GM18508 (cell line): ENCODE results near the gene SEC61A2.
"Not testable (repeated sequence)": the region's sequence is repeated elsewhere in the genome, so short reads cannot be mapped to it uniquely, and the experiment has no call there.

Experiments
- ATAC-seq: cut with Tn5 transposase; IDR thresholded peaks from one replicate; pipeline ENCODE4 v1.9.1; 2021; ENCODE audit warnings: moderate number of reproducible peaks; ENCODE audit not compliant: insufficient read depth, unreplicated experiment

The SEC61A2 gene

GRCh38 chr10:12156367-12157123 lies 27.1 kb downstream of the SEC61A2 start:
- no peak for ATAC-seq

- ATAC-seq = no peak
Observed at GRCh38 chr10:12158111-12158510, 28.6 kb downstream of the SEC61A2 start.

- ATAC-seq = no peak
Observed at GRCh38 chr10:12160664-12161063, 31.2 kb downstream of the SEC61A2 start.

- ATAC-seq = no peak
Observed at GRCh38 chr10:12162927-12163326, 33.5 kb downstream of the SEC61A2 start.

GRCh38 chr10:12164085-12164484 lies 34.6 kb downstream of the SEC61A2 start:
- ATAC-seq = no peak

GRCh38 chr10:12165036-12165435 lies 35.6 kb downstream of the SEC61A2 start:
- ATAC-seq = no peak

- ATAC-seq = no peak
Observed at GRCh38 chr10:12165999-12166775, 36.7 kb downstream of the SEC61A2 start.

GRCh38 chr10:12171512-12171911 lies 42.0 kb downstream of the SEC61A2 start:
- not testable (repeated sequence) for ATAC-seq

GRCh38 chr10:12177642-12178041 lies 48.2 kb downstream of the SEC61A2 start:
- ATAC-seq = no peak

- no peak for ATAC-seq
Observed at GRCh38 chr10:12179606-12180170, 50.2 kb downstream of the SEC61A2 start.

GRCh38 chr10:12180221-12180974 lies 50.9 kb downstream of the SEC61A2 start:
- ATAC-seq = no peak

- ATAC-seq = peak; percentile 63
Observed at GRCh38 chr10:12181065-12181775, 51.7 kb downstream of the SEC61A2 start.

- no peak for ATAC-seq
Observed at GRCh38 chr10:12184165-12184564, 54.7 kb downstream of the SEC61A2 start.

- no peak for ATAC-seq
Observed at GRCh38 chr10:12186323-12186722, 56.8 kb downstream of the SEC61A2 start.

GRCh38 chr10:12187321-12187905 lies 57.9 kb downstream of the SEC61A2 start:
- ATAC-seq = no peak

- ATAC-seq = no peak
Observed at GRCh38 chr10:12188656-12189055, 59.2 kb downstream of the SEC61A2 start.

- no peak for ATAC-seq
Observed at GRCh38 chr10:12189426-12189825, 59.9 kb downstream of the SEC61A2 start.

- ATAC-seq = no peak
Observed at GRCh38 chr10:12191715-12192114, 62.2 kb downstream of the SEC61A2 start.

- ATAC-seq = no peak
Observed at GRCh38 chr10:12193193-12193592, 63.7 kb downstream of the SEC61A2 start.
